ENCODE measurements around the gene KHDC4. TPM values are rescaled to one million over a fixed set of nuclear protein-coding genes. Genes with fewer than 3 reads are reported as not detected.
A peak's percentile ranks its signal among the peaks of the same experiment; 100 is the strongest.

The KHDC4 gene
- total and polyA plus RNA-seq, 9 of the 15 experiments (the other 6 are each of a cell fraction or from before 2014, with no cell fraction given): 12.1 to 185 (median 65.6) TPM

DNA sequence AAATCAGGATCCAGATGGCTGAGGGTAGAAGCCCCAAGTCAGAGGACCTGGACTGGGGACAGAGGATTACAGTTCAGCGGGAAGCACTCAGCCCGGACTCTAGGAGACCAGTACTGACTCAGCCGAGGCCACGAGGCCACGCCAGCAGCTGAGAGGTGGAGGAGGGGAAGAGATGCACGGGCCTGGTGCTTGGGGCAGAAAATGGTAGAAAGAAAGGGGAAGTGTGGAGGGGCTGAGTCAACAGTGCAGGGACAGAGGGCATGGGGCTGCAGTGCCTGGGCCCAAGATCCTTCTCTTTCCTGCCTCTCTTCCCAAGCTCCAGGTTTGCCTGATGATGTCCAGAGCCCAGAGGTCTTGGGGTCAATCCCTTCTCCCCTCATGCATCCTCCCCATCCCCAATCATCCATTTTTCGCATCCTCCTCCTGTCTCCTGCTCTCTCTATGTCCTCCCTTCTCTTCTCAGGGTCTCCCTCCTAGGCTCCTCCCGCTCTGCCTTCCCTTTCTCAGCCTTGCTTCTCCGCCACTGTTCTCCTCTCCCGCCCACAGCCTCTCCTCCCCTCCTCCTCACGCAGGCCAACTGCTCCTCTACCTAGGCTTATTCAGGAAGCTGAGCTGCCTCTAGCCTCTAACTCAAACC lies 36.4 kb upstream of the KHDC4 start (continued):
- TF ChIP-seq BCOR (IDR thresholded peaks at IDR 0.05) (peak; percentile 12; the same call in 1 of the 2 replicates), ZNF696 (CRISPR knock-in tag; conservative IDR thresholded peaks at IDR 0.05) (no peak), MAFG (tag; conservative IDR thresholded peaks at IDR 0.05) (no peak), ZNF212 (CRISPR knock-in tag; IDR thresholded peaks at IDR 0.05) (no peak), LCOR (CRISPR knock-in tag; IDR thresholded peaks at IDR 0.05) (no peak), EGR1 (conservative IDR thresholded peaks at IDR 0.05) (peak; percentile 73), FOSL1 (tag; conservative IDR thresholded peaks at IDR 0.05) (peak; percentile 90), ARHGAP35 (IDR thresholded peaks at IDR 0.05; ENCODE audit: partially characterized antibody) (peak; percentile 67), ZNF165 (CRISPR knock-in tag; IDR thresholded peaks at IDR 0.05; ENCODE audit: borderline replicate concordance) (no peak), JUND (IDR thresholded peaks at IDR 0.05; ENCODE audit: borderline replicate concordance, low read depth, low read length) (peak; percentile 86), JUND (tag; IDR thresholded peaks at IDR 0.05; ENCODE audit: borderline replicate concordance, low read depth, low read length) (peak; percentile 84; the same call in 2 of the 3 replicates), ZEB2 (IDR thresholded peaks at IDR 0.05) (peak; percentile 38; the same call in 1 of the 2 replicates), MED1 (CRISPR knock-in tag; IDR thresholded peaks at IDR 0.05; ENCODE audit: borderline replicate concordance) (no peak), SMAD4 (CRISPR knock-in tag; conservative IDR thresholded peaks at IDR 0.05) (peak; percentile 64), CCNT2 (IDR thresholded peaks at IDR 0.05; ENCODE audit: borderline replicate concordance, extremely low read depth, insufficient read length, low read depth, low read length) (peak; percentile 68), JUN (IDR thresholded peaks at IDR 0.05; ENCODE audit: borderline replicate concordance, low read depth, low read length) (peak; percentile 77; the same call in 1 of the 2 replicates), JUN (CRISPR knock-in tag; IDR thresholded peaks at IDR 0.05; ENCODE audit: borderline replicate concordance) (no peak), RCOR1 (IDR thresholded peaks at IDR 0.05; ENCODE audit: borderline replicate concordance in 1 of 2, low read depth in 2 of 2, low read length in 2 of 2) (peak in 1 of 2 experiments; percentile 76; a peak in 2 of 4 replicates), ZKSCAN3 (CRISPR knock-in tag; IDR thresholded peaks at IDR 0.05) (no peak)
- TF ChIP-seq, protein P1, sequence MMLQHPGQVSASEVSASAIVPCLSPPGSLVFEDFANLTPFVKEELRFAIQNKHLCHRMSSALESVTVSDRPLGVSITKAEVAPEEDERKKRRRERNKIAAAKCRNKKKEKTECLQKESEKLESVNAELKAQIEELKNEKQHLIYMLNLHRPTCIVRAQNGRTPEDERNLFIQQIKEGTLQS (IDR thresholded peaks at IDR 0.05): peak; percentile 78
- TF ChIP-seq, protein P1 (CRISPR knock-in tag; conservative IDR thresholded peaks at IDR 0.05): no peak; the same call in 1 of the 2 replicates
- TF ChIP-seq, protein P2, sequence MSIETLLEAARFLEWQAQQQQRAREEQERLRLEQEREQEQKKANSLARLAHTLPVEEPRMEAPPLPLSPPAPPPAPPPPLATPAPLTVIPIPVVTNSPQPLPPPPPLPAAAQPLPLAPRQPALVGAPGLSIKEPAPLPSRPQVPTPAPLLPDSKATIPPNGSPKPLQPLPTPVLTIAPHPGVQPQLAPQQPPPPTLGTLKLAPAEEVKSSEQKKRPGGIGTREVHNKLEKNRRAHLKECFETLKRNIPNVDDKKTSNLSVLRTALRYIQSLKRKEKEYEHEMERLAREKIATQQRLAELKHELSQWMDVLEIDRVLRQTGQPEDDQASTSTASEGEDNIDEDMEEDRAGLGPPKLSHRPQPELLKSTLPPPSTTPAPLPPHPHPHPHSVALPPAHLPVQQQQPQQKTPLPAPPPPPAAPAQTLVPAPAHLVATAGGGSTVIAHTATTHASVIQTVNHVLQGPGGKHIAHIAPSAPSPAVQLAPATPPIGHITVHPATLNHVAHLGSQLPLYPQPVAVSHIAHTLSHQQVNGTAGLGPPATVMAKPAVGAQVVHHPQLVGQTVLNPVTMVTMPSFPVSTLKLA (conservative IDR thresholded peaks at IDR 0.05): peak; percentile 90 to 94
- TF ChIP-seq, protein P3, sequence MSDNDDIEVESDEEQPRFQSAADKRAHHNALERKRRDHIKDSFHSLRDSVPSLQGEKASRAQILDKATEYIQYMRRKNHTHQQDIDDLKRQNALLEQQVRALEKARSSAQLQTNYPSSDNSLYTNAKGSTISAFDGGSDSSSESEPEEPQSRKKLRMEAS (CRISPR knock-in tag; IDR thresholded peaks at IDR 0.05): peak; percentile 95
- TF ChIP-seq, protein P4, sequence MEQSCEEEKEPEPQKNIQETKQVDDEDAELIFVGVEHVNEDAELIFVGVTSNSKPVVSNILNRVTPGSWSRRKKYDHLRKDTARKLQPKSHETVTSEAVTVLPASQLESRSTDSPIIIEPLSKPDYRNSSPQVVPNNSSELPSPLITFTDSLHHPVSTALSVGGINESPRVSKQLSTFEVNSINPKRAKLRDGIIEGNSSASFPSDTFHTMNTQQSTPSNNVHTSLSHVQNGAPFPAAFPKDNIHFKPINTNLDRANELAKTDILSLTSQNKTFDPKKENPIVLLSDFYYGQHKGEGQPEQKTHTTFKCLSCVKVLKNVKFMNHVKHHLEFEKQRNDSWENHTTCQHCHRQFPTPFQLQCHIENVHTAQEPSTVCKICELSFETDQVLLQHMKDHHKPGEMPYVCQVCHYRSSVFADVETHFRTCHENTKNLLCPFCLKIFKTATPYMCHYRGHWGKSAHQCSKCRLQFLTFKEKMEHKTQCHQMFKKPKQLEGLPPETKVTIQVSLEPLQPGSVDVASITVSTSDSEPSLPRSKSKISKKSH (CRISPR knock-in tag; IDR thresholded peaks at IDR 0.05): no peak
- TF ChIP-seq, protein P5, sequence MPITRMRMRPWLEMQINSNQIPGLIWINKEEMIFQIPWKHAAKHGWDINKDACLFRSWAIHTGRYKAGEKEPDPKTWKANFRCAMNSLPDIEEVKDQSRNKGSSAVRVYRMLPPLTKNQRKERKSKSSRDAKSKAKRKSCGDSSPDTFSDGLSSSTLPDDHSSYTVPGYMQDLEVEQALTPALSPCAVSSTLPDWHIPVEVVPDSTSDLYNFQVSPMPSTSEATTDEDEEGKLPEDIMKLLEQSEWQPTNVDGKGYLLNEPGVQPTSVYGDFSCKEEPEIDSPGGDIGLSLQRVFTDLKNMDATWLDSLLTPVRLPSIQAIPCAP (CRISPR knock-in tag; IDR thresholded peaks at IDR 0.05; ENCODE audit: borderline replicate concordance): no peak

All from K562 (cell line).